GM08714 (cell line): ENCODE measurements around the gene PLOD1.
A peak's percentile ranks its signal among the peaks of the same experiment; 100 is the strongest.
"Not testable (repeated sequence)": the region's sequence is repeated elsewhere in the genome, so short reads cannot be mapped to it uniquely, and the experiment has no call there.

Experiments used
- H3K4me3 ChIP-seq: fragments of 200-500 bp; sonication (Bioruptor generic); 2 replicates; pipeline ENCODE4 v1.5.1; 2014; ENCODE audit warnings: mild to moderate bottlenecking, low read length, inconsistent platforms
- ZNF274 ChIP-seq: IDR thresholded peaks from 2 replicates; pipeline ENCODE4 v1.6.1; 2012; ENCODE audit warnings: mild to moderate bottlenecking, low read depth, low read length

PLOD1 gene

GRCh38 chr1:11904978-11905377 lies 29.5 kb upstream of the PLOD1 start:
- no peak for TF ChIP-seq ZNF274
- no peak overlapping the region for H3K4me3 ChIP-seq

DNA sequence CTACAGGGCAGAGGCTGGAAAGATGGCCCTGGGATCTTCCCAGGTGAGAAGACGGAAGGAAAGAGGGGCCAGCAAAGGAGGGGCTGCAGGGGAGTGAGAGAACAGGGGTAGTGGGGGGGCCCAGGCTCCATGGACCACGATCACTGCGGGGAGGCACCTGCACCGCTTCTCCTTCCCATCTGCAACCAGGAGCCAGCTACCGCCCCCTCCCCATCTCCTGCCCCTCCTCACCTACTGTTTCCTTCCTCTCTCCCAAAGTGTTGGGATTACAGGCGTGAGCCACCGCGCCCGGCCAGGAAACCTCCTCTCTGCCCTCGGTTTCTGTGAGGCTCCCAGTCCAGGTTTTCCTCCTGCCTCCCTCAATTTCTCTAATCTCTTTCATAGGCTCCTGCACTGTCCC lies 27.6 kb upstream of the PLOD1 start:
- no peak for TF ChIP-seq ZNF274
- H3K4me3 ChIP-seq = no peak overlapping the region

DNA sequence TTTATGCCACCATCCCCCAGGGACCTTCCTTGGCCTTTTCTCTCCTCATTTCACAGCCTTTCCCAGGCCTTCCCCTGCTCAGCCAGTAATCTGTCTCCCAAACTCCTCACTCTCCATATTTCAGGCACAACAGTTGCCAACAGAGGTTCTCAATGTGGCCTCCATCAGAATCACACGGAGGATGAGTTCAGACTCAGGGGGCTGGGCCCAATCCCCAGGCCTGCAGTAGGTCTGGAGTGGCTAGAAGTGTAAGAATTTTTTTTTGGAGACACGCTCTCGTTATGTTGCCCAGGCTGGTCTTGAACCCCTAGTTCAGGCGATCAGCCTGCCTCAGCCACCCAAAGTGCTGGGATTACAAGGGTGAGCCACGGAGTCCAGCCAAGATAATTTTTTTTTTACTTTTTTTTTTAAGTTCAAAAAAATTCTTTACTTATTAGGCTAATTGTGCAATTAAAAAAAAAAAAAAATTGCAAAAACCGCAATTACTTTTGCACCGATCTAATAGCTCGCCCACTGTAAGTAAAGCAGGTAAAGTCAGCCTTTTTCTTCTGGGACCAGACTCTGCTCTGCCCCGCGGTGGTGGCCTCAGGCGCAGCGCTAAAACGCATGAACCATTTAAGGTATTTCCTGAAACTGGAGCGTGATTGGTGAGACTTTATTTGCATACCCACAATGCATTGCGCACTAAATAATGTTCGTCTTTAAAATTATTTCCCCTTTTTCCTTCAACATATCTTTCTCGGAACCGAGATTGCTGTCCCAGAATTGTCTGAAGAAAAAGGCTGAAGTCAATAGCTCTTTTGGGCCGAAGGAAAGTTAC lies 27.0 kb upstream of the PLOD1 start:
- no peak for TF ChIP-seq ZNF274
- H3K4me3 ChIP-seq = no peak overlapping the region

DNA sequence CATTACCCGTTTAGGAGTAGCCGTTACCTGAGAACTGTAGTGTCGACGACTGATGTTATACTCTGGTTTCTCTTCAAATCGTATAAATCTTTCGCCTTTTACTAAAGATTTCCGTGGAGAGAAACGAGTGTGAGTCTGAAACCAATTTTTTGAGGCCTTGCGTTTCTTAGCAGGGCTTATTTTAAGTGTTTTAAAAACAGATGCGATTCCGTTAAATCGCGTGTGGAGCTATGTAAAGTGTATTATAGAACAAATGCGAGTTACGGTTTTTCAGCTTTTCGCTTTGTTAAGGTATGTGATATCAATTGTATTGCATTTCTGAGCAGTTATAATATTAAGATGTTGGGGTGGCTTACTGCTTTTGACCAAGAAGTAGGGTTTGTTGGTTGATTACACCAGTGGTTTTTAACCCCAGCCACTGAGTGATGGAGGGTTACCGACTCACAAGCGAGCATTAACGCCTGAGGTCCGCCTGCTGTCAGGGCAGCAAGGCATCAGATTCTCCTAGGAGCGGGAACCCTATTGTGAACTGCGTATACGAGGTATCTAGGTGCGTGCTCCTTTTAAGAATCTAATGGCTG lies 26.3 kb upstream of the PLOD1 start:
- peak overlapping the region; percentile 61; the same call in 1 of the 2 replicates for H3K4me3 ChIP-seq
- no peak for TF ChIP-seq ZNF274

- H3K4me3 ChIP-seq = not testable (repeated sequence)
Observed at GRCh38 chr1:11910914-11911228, 23.6 kb upstream of the PLOD1 start.

- no peak for TF ChIP-seq ZNF274
- no peak overlapping the region for H3K4me3 ChIP-seq
Observed at GRCh38 chr1:11912000-11912399, 22.5 kb upstream of the PLOD1 start.

DNA sequence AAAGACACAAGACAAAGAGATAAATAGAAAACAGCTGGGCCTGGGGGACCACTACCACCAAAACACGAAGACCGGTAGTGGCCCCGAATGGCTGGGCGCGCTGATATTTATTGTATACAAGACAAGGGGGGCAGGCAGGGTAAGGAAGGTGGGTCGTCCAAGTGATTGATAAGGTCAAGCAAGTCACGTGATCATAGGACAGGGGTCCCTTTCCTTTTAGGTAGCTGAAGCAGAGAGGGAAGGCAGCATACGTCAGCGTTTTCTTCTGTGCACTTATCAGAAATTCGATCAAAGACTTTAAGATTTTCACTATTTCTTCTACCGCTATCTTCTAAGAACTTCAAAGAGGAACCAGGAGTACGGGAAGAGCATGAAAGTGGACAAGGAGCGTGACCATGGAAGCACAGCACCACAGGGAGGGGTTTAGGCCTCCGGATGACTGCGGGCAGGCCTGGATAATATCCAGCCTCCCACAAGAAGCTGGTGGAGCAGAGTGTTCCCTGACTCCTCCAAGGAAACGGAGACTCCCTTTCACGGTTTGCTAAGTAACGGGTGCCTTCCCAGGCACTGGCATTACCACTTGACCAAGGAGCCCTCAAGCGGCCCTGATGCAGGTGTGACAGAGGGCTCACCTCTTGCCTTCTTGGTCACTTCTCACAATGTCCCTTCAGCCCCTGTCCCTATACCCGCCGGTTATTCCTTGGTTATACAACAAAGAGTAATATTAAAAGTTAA lies 21.9 kb upstream of the PLOD1 start:
- H3K4me3 ChIP-seq = not testable (repeated sequence)

- no peak for TF ChIP-seq ZNF274
- H3K4me3 ChIP-seq = no peak overlapping the region
Observed at GRCh38 chr1:11913291-11913690, 21.2 kb upstream of the PLOD1 start.

- TF ChIP-seq ZNF274 = no peak
- H3K4me3 ChIP-seq = no peak overlapping the region
Observed at GRCh38 chr1:11914024-11914423, 20.5 kb upstream of the PLOD1 start.

DNA sequence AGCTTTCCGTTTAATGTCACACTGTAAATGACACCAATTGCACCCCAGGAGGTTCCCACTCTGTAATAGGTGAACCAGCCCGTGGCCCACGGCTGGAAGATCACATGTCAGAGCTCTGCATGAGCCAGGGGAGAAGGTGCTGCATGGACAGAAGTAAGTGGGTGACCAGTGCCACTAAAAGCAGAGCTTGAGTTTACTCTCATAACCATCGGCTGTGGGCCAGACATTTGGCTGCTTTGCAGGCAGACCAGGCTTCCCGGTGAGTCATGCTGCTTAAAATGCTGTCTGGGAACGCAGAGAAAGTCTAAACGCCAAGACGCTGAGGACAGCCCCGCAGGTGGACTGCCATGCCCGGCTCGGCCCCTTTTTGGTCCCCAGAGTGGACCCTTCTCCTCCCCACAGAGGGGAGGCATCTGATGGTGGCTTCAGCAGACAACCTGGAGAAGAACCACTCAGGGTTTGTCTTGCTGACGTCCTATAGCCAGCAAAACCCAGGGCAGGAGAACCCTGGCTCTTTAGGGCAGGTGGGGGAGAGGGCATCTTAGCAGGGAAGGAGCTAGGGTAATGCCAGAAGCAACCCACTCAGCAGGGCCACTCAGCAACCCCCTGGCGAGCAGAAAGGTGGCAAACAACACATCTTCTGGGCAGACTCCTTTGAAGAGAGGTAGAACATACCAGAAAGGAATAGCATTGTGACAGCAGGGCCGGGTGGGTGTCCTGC lies 15.6 kb upstream of the PLOD1 start:
- H3K4me3 ChIP-seq = no peak overlapping the region
- TF ChIP-seq ZNF274 = no peak

- no peak overlapping the region for H3K4me3 ChIP-seq
- no peak for TF ChIP-seq ZNF274
Observed at GRCh38 chr1:11919621-11920020, 14.9 kb upstream of the PLOD1 start.

- TF ChIP-seq ZNF274 = no peak
- H3K4me3 ChIP-seq = no peak overlapping the region
Observed at GRCh38 chr1:11920239-11920903, 14.1 kb upstream of the PLOD1 start.

DNA sequence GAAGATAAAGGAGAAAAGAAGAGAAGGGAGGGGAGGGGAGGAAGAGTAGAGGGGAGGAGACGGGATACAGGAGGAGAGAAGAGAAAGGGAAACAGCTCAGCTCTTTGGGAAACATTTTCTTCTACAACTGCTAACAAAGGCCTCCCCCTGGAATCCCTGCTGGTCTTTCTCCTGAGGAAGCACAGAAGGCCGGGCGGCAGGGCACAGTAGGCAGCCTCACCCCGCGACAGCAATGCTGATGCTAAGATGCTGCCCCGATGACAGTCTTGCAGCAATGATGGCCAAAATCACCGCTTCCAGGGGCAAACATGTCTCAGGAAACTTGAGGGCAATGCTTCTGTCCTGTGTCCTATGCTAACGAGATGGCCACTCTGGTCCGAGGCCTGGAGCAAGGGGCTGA lies 13.5 kb upstream of the PLOD1 start:
- no peak for TF ChIP-seq ZNF274
- H3K4me3 ChIP-seq = no peak overlapping the region

DNA sequence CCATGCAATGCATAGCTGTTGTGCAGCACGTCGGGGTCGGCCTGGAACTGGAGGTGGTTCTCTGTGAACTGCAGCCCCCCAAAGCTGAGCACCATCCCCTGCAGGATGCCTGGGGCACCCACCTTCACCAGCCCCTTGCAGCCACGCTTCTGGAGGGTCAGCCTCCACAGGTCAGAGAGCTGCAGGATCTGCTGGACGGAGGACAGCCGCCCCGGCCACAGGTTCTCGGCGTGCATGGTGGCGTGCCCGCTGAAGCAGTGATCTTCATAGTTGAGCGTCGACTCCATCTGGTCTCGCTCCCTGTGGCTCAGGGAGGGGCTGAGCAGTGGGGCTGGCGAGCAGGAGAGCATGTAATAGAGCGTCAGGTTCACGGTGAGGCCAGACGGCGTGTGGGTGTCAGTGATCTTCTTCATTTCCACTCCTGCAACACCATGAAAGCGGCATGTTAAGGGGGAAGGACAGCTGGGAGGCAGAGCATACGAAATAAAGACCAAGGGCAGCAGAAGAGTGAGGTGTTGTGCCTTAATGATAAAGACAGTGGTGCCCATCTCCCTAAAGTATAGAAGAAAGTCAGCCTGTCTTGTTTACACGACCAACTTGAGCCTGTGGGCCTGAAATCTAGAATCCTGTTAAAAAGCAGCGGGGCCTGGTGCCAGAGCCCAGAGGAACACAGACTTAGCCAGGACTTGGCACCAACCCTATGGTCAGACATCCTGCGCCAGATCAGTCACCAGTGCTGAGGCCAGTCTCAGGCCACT lies 11.3 kb upstream of the PLOD1 start:
- H3K4me3 ChIP-seq = no peak overlapping the region

GRCh38 chr1:11923827-11924113 lies 10.7 kb upstream of the PLOD1 start:
- H3K4me3 ChIP-seq = no peak overlapping the region
- no peak for TF ChIP-seq ZNF274

More for the DNA sequence above, 11.3 kb upstream of the PLOD1 start:
- TF ChIP-seq ZNF274 = no peak
